ENCODE data around the gene ARGLU1.

The ARGLU1 gene

GRCh38 chr13:106596275-106596937, 28.5 kb upstream of the ARGLU1 start:
- ATAC-seq (ENCODE audit: low read depth) = no peak
- Mint-ChIP-seq H3K9me3 (no peaks in the 10 kb centered on the region), H3K4me3 (no peak overlapping the region), H3K27ac (no peak overlapping the region), H3K27me3 (peaks cover 19% of the 10 kb centered on the region), H3K36me3 (peaks cover 2% of the 10 kb centered on the region), H3K4me1 (peaks cover 3% of the 10 kb centered on the region)
- DNase-seq (ENCODE audit: low spot score in 2 of 2) = no peak

DNA sequence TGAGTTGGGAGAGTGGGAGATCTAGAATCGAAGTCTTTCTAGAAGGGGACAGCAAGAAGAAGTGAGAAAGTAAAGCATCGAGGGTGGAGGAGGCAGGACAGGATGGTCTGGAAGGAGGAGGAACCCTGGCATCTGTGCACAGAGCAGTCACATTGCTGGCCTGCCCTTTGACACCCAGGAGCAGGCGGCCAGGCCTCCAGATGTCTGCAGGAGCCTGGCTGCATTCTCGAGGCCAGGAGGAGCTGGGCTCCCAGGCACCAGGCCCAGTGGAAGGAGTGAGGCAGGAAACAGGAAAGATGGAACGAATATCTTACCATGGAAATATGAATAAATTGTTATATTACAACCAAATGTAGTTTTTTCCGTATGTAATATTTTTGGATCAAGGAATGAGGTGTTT, 27.7 kb upstream of the ARGLU1 start:
- ATAC-seq (ENCODE audit: low read depth) (no peak), DNase-seq (ENCODE audit: low spot score in 2 of 2) (no peak)
- peaks cover 2% of the 10 kb centered on the region for H3K36me3 Mint-ChIP-seq
- peaks cover 19% of the 10 kb centered on the region for H3K27me3 Mint-ChIP-seq
- H3K4me3 Mint-ChIP-seq = no peak overlapping the region
- H3K27ac Mint-ChIP-seq = no peak overlapping the region
- H3K9me3 Mint-ChIP-seq = no peaks in the 10 kb centered on the region
- peaks cover 3% of the 10 kb centered on the region for H3K4me1 Mint-ChIP-seq

GRCh38 chr13:106594980-106595379, 27.0 kb upstream of the ARGLU1 start:
- Mint-ChIP-seq H3K4me3 (no peak overlapping the region), H3K36me3 (peaks cover 2% of the 10 kb centered on the region), H3K27me3 (peaks cover 19% of the 10 kb centered on the region), H3K4me1 (peaks cover 3% of the 10 kb centered on the region), H3K9me3 (no peaks in the 10 kb centered on the region), H3K27ac (no peak overlapping the region)
- DNase-seq (ENCODE audit: low spot score in 2 of 2) (no peak), ATAC-seq (ENCODE audit: low read depth) (no peak)

DNA sequence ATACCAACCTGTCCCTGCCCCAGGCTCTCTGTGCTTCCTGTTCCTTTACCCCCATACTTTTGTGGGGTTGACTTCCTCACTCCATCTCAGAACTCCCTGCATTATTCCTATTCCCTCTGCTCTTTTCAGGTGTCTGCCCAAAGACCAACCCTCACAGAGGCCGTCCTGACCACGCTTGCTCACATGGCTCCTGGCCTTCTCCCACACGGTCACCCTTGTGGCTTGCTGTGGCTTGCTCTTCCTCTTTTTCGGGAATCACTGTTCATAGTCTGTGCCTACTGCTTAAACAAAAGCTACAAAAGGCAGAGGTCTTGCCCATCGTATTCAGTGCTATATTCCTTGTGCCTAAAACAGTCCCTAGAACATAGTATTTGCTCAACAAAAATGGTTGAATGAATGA, 25.2 kb upstream of the ARGLU1 start:
- Mint-ChIP-seq H3K4me3 (no peak overlapping the region), H3K27me3 (peaks cover 16% of the 10 kb centered on the region), H3K27ac (no peak overlapping the region), H3K36me3 (peaks cover 2% of the 10 kb centered on the region), H3K9me3 (peaks cover 3% of the 10 kb centered on the region), H3K4me1 (peaks cover 3% of the 10 kb centered on the region)
- DNase-seq (ENCODE audit: low spot score in 2 of 2) = no peak
- no peak for ATAC-seq (ENCODE audit: low read depth)

- H3K27ac Mint-ChIP-seq = no peak overlapping the region
Observed at GRCh38 chr13:106591299-106591698, 23.4 kb upstream of the ARGLU1 start.

DNA sequence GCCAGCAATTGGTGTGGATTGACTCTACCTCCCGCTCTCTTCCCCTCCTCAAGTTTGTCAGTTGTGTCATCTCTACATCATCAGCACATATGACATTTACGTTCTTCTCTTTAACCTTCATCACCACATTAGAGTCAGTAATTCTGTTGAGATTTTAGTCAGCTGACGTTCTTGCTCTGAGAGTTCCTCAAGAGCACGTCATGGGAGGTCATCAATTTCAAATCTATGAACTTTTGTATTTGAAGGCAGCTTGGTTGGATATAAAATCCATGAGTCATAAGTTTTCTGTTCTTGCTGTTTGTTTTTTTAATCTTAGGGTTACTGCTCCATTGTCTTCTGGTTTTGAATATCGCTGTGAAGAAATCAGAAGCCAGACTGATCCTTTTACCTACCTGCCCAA, 21.8 kb upstream of the ARGLU1 start:
- Mint-ChIP-seq H3K27me3 (peaks cover 8% of the 10 kb centered on the region), H3K27ac (no peak overlapping the region), H3K36me3 (peaks cover 6% of the 10 kb centered on the region), H3K4me1 (no peaks in the 10 kb centered on the region), H3K4me3 (no peak overlapping the region), H3K9me3 (peaks cover 17% of the 10 kb centered on the region)
- ATAC-seq (ENCODE audit: low read depth) = no peak
- no peak for DNase-seq (ENCODE audit: low spot score in 2 of 2)

More at GRCh38 chr13:106591299-106591698, 23.4 kb upstream of the ARGLU1 start:
- H3K27me3 Mint-ChIP-seq = peaks cover 16% of the 10 kb centered on the region
- no peak for ATAC-seq (ENCODE audit: low read depth)
- H3K4me3 Mint-ChIP-seq = no peak overlapping the region
- H3K36me3 Mint-ChIP-seq = peaks cover 2% of the 10 kb centered on the region
- peaks cover 3% of the 10 kb centered on the region for H3K4me1 Mint-ChIP-seq
- no peak for DNase-seq (ENCODE audit: low spot score in 2 of 2)
- H3K9me3 Mint-ChIP-seq = peaks cover 9% of the 10 kb centered on the region

DNA sequence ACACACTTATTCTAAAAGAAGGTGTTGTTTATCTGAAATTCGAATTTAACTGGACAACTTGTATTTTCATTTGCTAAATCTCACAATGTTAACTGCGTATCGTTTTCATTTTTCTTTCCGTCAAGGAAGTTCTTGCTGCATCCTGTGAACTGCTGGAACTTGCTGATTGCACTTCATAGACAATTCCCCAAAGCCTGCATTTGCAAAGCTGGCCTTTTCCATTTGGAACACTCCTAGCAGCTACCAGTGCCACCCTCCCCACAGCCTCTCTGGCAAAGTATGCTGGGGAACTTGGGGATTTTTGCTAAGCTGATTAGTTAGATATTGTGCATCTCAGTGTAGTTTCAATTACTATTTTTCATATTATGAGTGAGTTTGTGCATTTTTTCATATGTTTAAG, 20.4 kb upstream of the ARGLU1 start:
- Mint-ChIP-seq H3K36me3 (peaks cover 7% of the 10 kb centered on the region), H3K4me1 (no peaks in the 10 kb centered on the region), H3K27ac (no peak overlapping the region), H3K4me3 (no peak overlapping the region), H3K9me3 (peaks cover 20% of the 10 kb centered on the region), H3K27me3 (peaks cover 8% of the 10 kb centered on the region)
- DNase-seq (ENCODE audit: low spot score in 2 of 2) (no peak), ATAC-seq (ENCODE audit: low read depth) (no peak)

DNA sequence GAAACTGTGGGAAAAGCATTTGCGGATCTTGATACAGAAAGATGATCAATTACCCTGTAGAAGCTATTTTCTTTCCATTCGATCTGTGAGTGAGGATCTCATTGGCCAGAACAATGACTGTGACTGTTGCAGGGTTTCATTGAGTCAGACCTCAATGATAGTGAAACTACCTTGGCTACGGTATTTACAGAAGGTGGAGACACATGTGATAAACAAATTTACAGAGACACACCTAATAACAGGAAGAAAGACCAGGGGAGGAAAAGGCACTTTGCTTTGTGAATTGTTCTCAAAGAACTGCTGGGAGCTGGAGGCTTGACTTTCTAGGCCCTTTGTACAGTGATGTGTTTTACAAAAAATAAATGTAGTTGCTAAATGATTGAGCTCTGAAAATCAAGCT, 19.9 kb upstream of the ARGLU1 start:
- Mint-ChIP-seq H3K27ac (no peak overlapping the region), H3K36me3 (peaks cover 5% of the 10 kb centered on the region), H3K9me3 (peaks cover 20% of the 10 kb centered on the region), H3K27me3 (peaks cover 6% of the 10 kb centered on the region), H3K4me1 (no peaks in the 10 kb centered on the region), H3K4me3 (no peak overlapping the region)
- DNase-seq (ENCODE audit: low spot score in 2 of 2) (no peak), ATAC-seq (ENCODE audit: low read depth) (no peak)

DNA sequence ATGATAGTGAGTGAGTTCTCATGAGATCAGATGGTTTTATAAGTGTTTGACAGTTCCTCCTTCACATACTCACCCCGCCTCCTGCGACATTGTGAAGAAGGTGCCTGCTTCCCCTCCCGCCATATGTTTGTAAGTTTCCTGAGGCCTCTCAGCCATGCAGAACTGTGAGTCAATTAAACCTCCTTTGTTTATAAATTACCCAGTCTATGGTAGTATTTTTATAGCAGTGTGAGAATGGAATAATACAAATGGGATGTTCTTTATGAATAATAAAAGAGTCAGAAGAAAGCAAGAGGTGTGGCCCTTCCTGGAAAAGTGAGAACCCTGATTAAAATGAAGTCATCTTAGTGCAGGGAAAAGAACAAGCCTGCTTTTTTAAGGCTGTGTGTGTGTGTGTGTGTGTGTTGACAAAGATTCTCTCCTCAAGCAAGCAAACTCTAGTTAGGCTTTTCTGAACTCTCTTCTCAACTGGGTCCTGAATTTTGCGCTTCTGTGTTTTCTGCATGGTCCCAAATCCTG, 18.8 kb upstream of the ARGLU1 start:
- ATAC-seq (ENCODE audit: low read depth) = no peak
- H3K4me3 Mint-ChIP-seq = no peak overlapping the region
- no peak overlapping the region for H3K27ac Mint-ChIP-seq
- H3K27me3 Mint-ChIP-seq = peaks cover 5% of the 10 kb centered on the region
- H3K9me3 Mint-ChIP-seq = peaks cover 20% of the 10 kb centered on the region
- no peaks in the 10 kb centered on the region for H3K4me1 Mint-ChIP-seq
- H3K36me3 Mint-ChIP-seq = peaks cover 7% of the 10 kb centered on the region
- DNase-seq (ENCODE audit: low spot score in 2 of 2) = no peak

DNA sequence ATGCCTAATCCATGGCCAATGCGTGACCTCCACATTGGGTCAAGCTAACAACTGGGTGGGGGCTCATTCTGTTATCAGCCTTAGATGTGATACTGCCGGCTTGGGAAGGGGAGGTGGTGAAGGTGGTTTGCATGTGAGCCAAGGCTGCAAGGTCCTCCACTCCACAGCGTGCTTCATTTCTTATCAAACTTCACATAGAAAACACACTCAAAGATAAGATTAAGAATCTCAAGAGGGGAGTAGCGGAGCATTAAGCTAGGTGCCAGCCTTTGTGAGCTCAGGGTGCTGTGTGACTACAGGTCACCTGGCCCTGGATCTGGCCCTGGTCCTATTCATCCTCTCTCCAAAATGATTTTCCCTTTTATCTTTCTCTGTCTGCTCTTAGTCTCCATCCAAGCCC, 13.3 kb upstream of the ARGLU1 start:
- no peak for ATAC-seq (ENCODE audit: low read depth)
- no peak for DNase-seq (ENCODE audit: low spot score in 2 of 2)
- Mint-ChIP-seq H3K27ac (no peak overlapping the region), H3K27me3 (peaks cover 5% of the 10 kb centered on the region), H3K9me3 (peaks cover 10% of the 10 kb centered on the region), H3K4me1 (no peaks in the 10 kb centered on the region), H3K4me3 (no peak overlapping the region), H3K36me3 (peaks cover 8% of the 10 kb centered on the region)

DNA sequence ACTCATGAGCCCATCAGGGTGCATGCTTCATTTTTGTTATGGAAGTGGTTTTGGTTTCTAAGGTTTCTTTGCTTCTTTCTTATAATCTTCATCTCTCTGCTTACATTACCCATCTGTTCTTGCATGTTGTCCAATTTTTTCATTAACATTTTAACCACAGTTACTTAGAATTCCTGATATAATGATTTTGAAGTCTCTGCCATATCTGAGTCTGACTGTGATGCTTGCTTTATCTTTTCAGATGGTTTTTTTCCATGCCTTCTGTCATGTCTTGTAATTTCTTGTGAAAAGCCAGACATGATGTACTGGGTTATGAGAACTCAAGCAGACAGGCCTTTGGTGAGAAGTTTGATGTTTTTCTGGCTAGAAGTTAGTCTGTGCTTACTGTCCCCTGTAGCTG, 8.0 kb upstream of the ARGLU1 start:
- no peak overlapping the region for H3K4me3 Mint-ChIP-seq
- H3K27me3 Mint-ChIP-seq = no peaks in the 10 kb centered on the region
- no peaks in the 10 kb centered on the region for H3K4me1 Mint-ChIP-seq
- ATAC-seq (ENCODE audit: low read depth) (no peak), DNase-seq (ENCODE audit: low spot score in 2 of 2) (no peak)
- H3K36me3 Mint-ChIP-seq = no peaks in the 10 kb centered on the region
- no peak overlapping the region for H3K27ac Mint-ChIP-seq
- peaks cover 4% of the 10 kb centered on the region for H3K9me3 Mint-ChIP-seq

DNA sequence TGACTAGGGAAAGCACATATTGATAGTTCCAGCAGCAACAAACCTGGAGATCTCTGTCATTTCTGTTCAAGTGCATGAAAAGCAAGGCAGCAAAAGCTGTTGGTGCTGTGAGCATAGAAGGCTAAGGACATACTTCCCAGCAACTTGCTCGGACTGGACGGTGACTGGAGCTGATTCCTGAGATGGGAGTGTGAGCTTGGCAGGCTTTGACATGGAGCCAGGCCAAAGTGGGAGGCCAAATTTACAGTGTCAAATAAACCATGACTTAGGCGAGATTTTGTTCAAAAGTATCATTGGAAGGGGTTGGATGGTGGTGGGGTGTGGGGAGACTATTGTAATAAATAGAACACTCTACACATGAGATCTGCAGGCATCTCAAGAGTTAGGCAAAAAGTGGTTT, 5.9 kb upstream of the ARGLU1 start:
- peaks cover 5% of the 10 kb centered on the region for H3K4me1 Mint-ChIP-seq
- peaks cover 4% of the 10 kb centered on the region for H3K9me3 Mint-ChIP-seq
- no peaks in the 10 kb centered on the region for H3K36me3 Mint-ChIP-seq
- ATAC-seq (ENCODE audit: low read depth) (no peak), DNase-seq (ENCODE audit: low spot score in 2 of 2) (no peak)
- H3K4me3 Mint-ChIP-seq = no peak overlapping the region
- H3K27me3 Mint-ChIP-seq = no peaks in the 10 kb centered on the region
- no peak overlapping the region for H3K27ac Mint-ChIP-seq

DNA sequence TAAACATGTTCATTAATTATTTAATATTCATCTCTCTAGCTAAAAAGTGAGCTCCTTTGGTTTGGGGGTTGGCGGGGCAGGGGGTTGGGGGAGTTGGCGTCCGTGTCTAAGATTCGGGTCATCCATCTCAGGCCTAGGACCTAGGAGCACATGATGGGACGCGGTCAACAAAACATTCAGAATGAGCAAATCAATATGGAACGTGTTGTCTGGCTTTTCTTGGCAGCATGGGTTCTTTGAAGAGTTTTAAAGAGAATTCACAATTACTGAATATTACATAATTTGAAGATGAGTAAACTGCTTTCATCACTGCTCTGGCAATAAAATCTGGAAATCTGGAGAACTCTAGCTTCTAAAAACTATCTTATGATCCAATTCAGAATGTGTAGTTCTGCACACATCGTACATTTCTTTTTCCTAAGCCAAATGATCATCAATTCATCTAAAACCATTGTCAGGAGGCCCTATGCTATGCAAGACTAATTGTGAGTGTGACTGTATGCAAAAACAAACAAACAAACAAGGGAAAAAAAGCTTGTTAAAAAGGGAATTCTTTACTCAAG, 5.4 kb upstream of the ARGLU1 start:
- Mint-ChIP-seq H3K4me1 (peaks cover 8% of the 10 kb centered on the region), H3K36me3 (no peaks in the 10 kb centered on the region), H3K27ac (no peak overlapping the region), H3K4me3 (no peak overlapping the region), H3K9me3 (peaks cover 4% of the 10 kb centered on the region), H3K27me3 (no peaks in the 10 kb centered on the region)
- DNase-seq (ENCODE audit: low spot score in 2 of 2) = no peak
- no peak for ATAC-seq (ENCODE audit: low read depth)

DNA sequence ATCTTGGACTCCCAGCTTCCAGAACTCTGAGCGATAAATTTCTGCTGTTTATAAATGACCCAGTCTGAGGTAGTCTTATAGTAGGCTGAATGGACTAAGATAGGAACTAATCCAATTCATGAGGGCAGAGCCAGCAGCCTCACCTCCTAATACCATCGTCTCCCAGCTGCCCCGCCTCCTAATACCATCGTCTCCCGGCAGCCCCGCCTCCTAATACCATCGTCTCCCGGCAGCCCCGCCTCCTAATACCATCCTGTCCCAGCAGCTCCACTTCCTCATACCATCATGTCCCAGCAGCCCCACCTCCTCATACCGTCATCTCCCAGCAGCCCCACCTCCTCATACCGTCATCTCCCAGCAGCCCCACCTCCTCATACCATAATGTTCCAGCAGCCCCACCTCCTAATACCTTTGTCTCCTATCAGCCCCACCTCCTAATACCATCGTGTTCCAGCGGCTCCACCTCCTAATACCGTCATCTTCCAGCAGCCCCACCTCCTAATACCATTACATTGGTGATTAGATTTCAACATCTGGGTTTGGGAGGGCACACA, 2.4 kb upstream of the ARGLU1 start:
- peak overlapping the region; percentile 12 for H3K27ac Mint-ChIP-seq
- H3K27me3 Mint-ChIP-seq = no peaks in the 10 kb centered on the region
- peak overlapping the region; percentile 46 for H3K4me3 Mint-ChIP-seq
- DNase-seq (ENCODE audit: low spot score in 2 of 2) (peak; percentile 25 to 72), ATAC-seq (ENCODE audit: low read depth) (peak; percentile 56)
- peaks cover 2% of the 10 kb centered on the region for H3K36me3 Mint-ChIP-seq
- H3K4me1 Mint-ChIP-seq = peaks cover 30% of the 10 kb centered on the region
- H3K9me3 Mint-ChIP-seq = peaks cover 4% of the 10 kb centered on the region

All from memory B cell (primary cell).